Right cardiac atrium (tissue), 5 donors: ENCODE data around the gene SYNJ2. TPM values are rescaled to one million over a fixed set of nuclear protein-coding genes. Genes with fewer than 3 reads are reported as not detected.
A peak's percentile ranks its signal among the peaks of the same experiment; 100 is the strongest.

Experiments
- ATAC-seq, 2 donors: fragments of 200-7000 bp; cut with Tn5 transposase; one replicate each; pipeline versions ENCODE4 v1.8.0 to v1.9.1; 2020; ENCODE audit warnings: moderate library complexity in 2 of 2, mild to moderate bottlenecking in 1 of 2
- DNase-seq, 3 donors: peaks; one replicate each; pipeline ENCODE4 v3.0.0-alpha.2; 2020
- H3K27ac ChIP-seq: one replicate; pipeline ENCODE4 v1.5.1; 2013; ENCODE audit warnings: mild to moderate bottlenecking, low read length, control low read depth, moderate library complexity
- H3K27me3 ChIP-seq: one replicate; pipeline ENCODE4 v1.6.1; 2013; ENCODE audit not compliant: control insufficient read depth, insufficient read depth
- H3K4me1 ChIP-seq: one replicate; pipeline ENCODE4 v1.6.1; 2013; ENCODE audit warnings: low read length; ENCODE audit not compliant: control insufficient read depth, insufficient read depth
- H3K4me3 ChIP-seq: one replicate; pipeline ENCODE4 v1.5.1; 2013; ENCODE audit warnings: low read length, control low read depth
- H3K9me3 ChIP-seq: one replicate; pipeline ENCODE4 v1.6.1; 2013; ENCODE audit warnings: low read length; ENCODE audit not compliant: control insufficient read depth
- WGBS: extraction: QIAGEN DNeasy Blood & Tissue Kit; methylation state at CpG from one replicate; pipeline ENCODE4 v1.1.7; 2013; 5-methylcytosine and 5-hydroxymethylcytosine counted together
- intact Hi-C, 4 donors: fragments of 100-400 bp; cut with DNase I; formaldehyde crosslinking; loops; one replicate each; pipeline versions ENCODE4 v1.11.0 to v1.14.0; 2022 to 2023
- polyA plus RNA-seq: library from polyadenylated mRNA; stranded (reverse); fragments of 200-250 nt; gene quantifications from one replicate; pipeline ENCODE4 v1.2.3, GENCODE V29; 2013
- total RNA-seq, 4 donors: library from RNA; stranded (reverse); fragmentation: NEBNext Ultra II Directional; extraction: Animal tissue kit (Norgen Biotek cat#: 25700); gene quantifications; one replicate each; pipeline ENCODE4 v1.2.1, GENCODE V29; 2021
- donor health status: healthy with polysubstance abuse.
- donor health status: DM: no; HTN: yes; CAD: no.
- donor health status: DM: no; HTN: no; CAD: no.
- donor health status: DM: no; HTN: yes; CAD: no; lungs with severe emphysema.
- donor health status: DM: yes; HTN: yes; CAD: no.

SYNJ2 gene
- total and polyA plus RNA-seq, 5 donors = 9.5 to 26.3 (median 19.6) TPM

GRCh38 chr6:157982563-157983405 is 1.1 kb downstream of the SYNJ2 start:
- no peaks in the 10 kb centered on the region for H3K4me1 ChIP-seq
- ATAC-seq (no peak), DNase-seq (no peak)
- peak overlapping the region; percentile 64 for H3K4me3 ChIP-seq
- H3K27me3 ChIP-seq = no peaks in the 10 kb centered on the region
- 57% methylated on average over 17 of the region's 17 CpGs for WGBS
- H3K9me3 ChIP-seq = no peaks in the 10 kb centered on the region
- intact Hi-C loops = loop anchor here (5.0 to 10.0 kb wide), 5 partner anchors 60 to 90 kb away; no protein-coding TSS in a partner anchor
- H3K27ac ChIP-seq = no peak overlapping the region

- ATAC-seq (no peak), DNase-seq (no peak)
- intact Hi-C loops = loop anchor here (5.0 to 10.0 kb wide), 5 partner anchors 59 to 89 kb away; no protein-coding TSS in a partner anchor
- WGBS = 85% methylated on average over 9 of the region's 9 CpGs
- H3K27ac ChIP-seq = no peak overlapping the region
- no peaks in the 10 kb centered on the region for H3K4me1 ChIP-seq
- no peaks in the 10 kb centered on the region for H3K9me3 ChIP-seq
- H3K27me3 ChIP-seq = no peaks in the 10 kb centered on the region
- H3K4me3 ChIP-seq = no peak overlapping the region
Observed at GRCh38 chr6:157983406-157984119, 1.9 kb downstream of the SYNJ2 start.

GRCh38 chr6:157984128-157984527 is 2.5 kb downstream of the SYNJ2 start:
- WGBS = 97% methylated on average over 4 of the region's 4 CpGs
- intact Hi-C loops = loop anchor here (5.0 to 10.0 kb wide), 5 partner anchors 58 to 88 kb away; no protein-coding TSS in a partner anchor
- H3K4me1 ChIP-seq = no peaks in the 10 kb centered on the region
- no peaks in the 10 kb centered on the region for H3K27me3 ChIP-seq
- no peaks in the 10 kb centered on the region for H3K9me3 ChIP-seq
- no peak overlapping the region for H3K4me3 ChIP-seq
- no peak overlapping the region for H3K27ac ChIP-seq
- ATAC-seq (no peak), DNase-seq (no peak)

- Histone ChIP-seq H3K4me3 (no peak overlapping the region), H3K9me3 (no peaks in the 10 kb centered on the region), H3K27me3 (no peaks in the 10 kb centered on the region), H3K4me1 (no peaks in the 10 kb centered on the region), H3K27ac (no peak overlapping the region)
- WGBS = 81% methylated on average over 14 of the region's 14 CpGs
- DNase-seq = no peak
- intact Hi-C loops = loop anchor here (5.0 to 10.0 kb wide), 5 partner anchors 58 to 88 kb away; no protein-coding TSS in a partner anchor
- no peak for ATAC-seq
Observed at GRCh38 chr6:157984686-157985225, 3.1 kb downstream of the SYNJ2 start.

GRCh38 chr6:157985378-157986155 is 3.9 kb downstream of the SYNJ2 start:
- Histone ChIP-seq H3K27me3 (no peaks in the 10 kb centered on the region), H3K4me1 (peaks cover 6% of the 10 kb centered on the region), H3K9me3 (no peaks in the 10 kb centered on the region), H3K27ac (no peak overlapping the region), H3K4me3 (no peak overlapping the region)
- no peak for DNase-seq
- intact Hi-C loops = loop anchor here in 3 of 4 donors (10.0 kb wide), 2 partner anchors 59 to 79 kb away; no protein-coding TSS in a partner anchor
- no peak for ATAC-seq
- WGBS = 80% methylated on average over 13 of the region's 13 CpGs

GRCh38 chr6:157987788-157988699 is 6.4 kb downstream of the SYNJ2 start:
- peaks cover 6% of the 10 kb centered on the region for H3K4me1 ChIP-seq
- 90% methylated on average over 20 of the region's 20 CpGs for WGBS
- H3K4me3 ChIP-seq = no peak overlapping the region
- intact Hi-C loops = loop anchor here in 3 of 4 donors (10.0 kb wide), 2 partner anchors 57 to 77 kb away; no protein-coding TSS in a partner anchor
- peak overlapping the region; percentile 15 for H3K27ac ChIP-seq
- H3K9me3 ChIP-seq = no peaks in the 10 kb centered on the region
- no peaks in the 10 kb centered on the region for H3K27me3 ChIP-seq
- no peak for DNase-seq
- ATAC-seq = peak in 1 of 2 donors; percentile 24

- H3K4me3 ChIP-seq = no peak overlapping the region
- peak overlapping the region; percentile 15 for H3K27ac ChIP-seq
- DNase-seq (no peak), ATAC-seq (no peak)
- H3K4me1 ChIP-seq = peaks cover 6% of the 10 kb centered on the region
- no peaks in the 10 kb centered on the region for H3K27me3 ChIP-seq
- H3K9me3 ChIP-seq = no peaks in the 10 kb centered on the region
- WGBS = 76% methylated on average over 8 of the region's 8 CpGs
- intact Hi-C loops = loop anchor here in 3 of 4 donors (10.0 kb wide), 2 partner anchors 56 to 76 kb away; no protein-coding TSS in a partner anchor
Observed at GRCh38 chr6:157988700-157989063, 7.0 kb downstream of the SYNJ2 start.

- Histone ChIP-seq H3K4me1 (peaks cover 6% of the 10 kb centered on the region), H3K27me3 (no peaks in the 10 kb centered on the region), H3K4me3 (no peak overlapping the region), H3K9me3 (no peaks in the 10 kb centered on the region), H3K27ac (peak overlapping the region; percentile 8)
- intact Hi-C loops = loop anchor here in 3 of 4 donors (10.0 kb wide), 2 partner anchors 55 to 75 kb away; no protein-coding TSS in a partner anchor
- DNase-seq = peak; percentile 64 to 90 (median 85)
- 55% methylated on average over 22 of the region's 22 CpGs for WGBS
- ATAC-seq = peak; percentile 67 to 72
Observed at GRCh38 chr6:157989541-157990289, 8.1 kb downstream of the SYNJ2 start.

GRCh38 chr6:157990321-157991066 is 8.8 kb downstream of the SYNJ2 start:
- H3K4me1 ChIP-seq = peaks cover 6% of the 10 kb centered on the region
- H3K27ac ChIP-seq = no peak overlapping the region
- DNase-seq (no peak), ATAC-seq (peak; percentile 7 to 8)
- H3K9me3 ChIP-seq = no peaks in the 10 kb centered on the region
- 74% methylated on average over 15 of the region's 15 CpGs for WGBS
- intact Hi-C loops = no loop called here
- H3K4me3 ChIP-seq = no peak overlapping the region
- H3K27me3 ChIP-seq = no peaks in the 10 kb centered on the region
